Left ventricle myocardium superior (tissue), 1 donor: Measurements from ENCODE around the gene AKR1B15. TPM values are rescaled to one million over a fixed set of nuclear protein-coding genes. Genes with fewer than 3 reads are reported as not detected.

Source experiments
- ATAC-seq: fragments of 200-7000 bp; cut with Tn5 transposase; one replicate; pipeline ENCODE4 v1.9.1; 2020; ENCODE audit warnings: mild to moderate bottlenecking, moderate library complexity
- DNase-seq: peaks from one replicate; pipeline ENCODE4 v3.0.0-alpha.2; 2020
- intact Hi-C: fragments of 100-400 bp; cut with micrococcal nuclease; formaldehyde crosslinking; loops from one replicate; pipeline ENCODE4 v1.11.0; 2022
- total RNA-seq: library from RNA; stranded (reverse); fragmentation: NEBNext Ultra II Directional; extraction: Animal tissue kit (Norgen Biotek cat#: 25700); gene quantifications from one replicate; pipeline ENCODE4 v1.2.1, GENCODE V29; 2021
- donor health status: DM: no; HTN: yes; CAD: no; lungs with severe emphysema.

The AKR1B15 gene
- total RNA-seq, 1 donor from 2014 or later = not detected

- DNase-seq (no peak), ATAC-seq (no peak)
- intact Hi-C loops = no loop called here
These were observed 52.5 kb downstream of the AKR1B15 start for GRCh38 chr7:134601459-134601858.

GRCh38 chr7:134602881-134603451, 54.1 kb downstream of the AKR1B15 start:
- no peak for ATAC-seq

DNA sequence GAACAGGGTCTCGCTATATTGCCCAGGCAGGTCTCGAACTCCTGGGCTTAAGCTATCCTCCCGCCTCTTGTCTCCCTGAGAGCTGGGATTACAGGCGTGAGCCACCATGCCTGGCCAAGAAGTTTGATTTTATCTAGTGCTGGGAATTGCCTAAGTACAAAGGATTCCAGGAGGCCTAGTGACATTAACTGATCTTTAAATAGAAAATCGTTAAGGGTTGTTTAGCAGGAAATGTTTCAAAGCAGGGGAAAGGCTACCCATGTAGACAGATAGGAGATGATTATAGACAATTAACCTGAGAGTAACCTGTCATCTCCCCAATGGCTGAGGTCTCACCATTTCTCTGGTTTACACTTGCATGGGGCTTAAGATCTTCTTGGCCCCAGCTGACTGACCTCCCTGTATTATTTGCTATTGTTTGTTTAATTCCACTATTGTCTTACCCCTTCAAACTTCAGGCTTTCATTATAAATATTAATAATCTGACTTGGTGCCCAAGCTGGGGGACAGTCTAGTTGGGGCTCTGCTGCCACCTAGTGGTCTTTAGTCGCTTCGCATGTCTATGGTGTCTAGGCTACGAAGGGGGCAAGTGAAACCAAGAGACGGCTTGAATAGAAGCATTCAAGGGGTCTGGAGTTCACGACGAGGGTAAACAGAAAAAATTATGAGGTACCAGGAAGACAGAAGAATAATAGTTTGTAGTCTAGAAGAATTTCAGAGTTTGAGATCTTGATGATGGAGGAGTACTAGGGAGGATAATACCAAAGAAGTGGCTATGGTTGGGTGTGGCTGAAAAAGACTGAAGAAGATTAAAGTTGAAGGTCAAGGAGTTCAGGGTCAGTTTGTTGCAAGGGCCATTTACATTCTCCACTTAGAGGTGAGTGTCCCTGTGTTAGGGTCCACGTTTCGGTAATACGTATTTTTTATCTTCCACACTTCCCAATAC, 57.3 kb downstream of the AKR1B15 start:
- DNase-seq = peak; percentile 62
- intact Hi-C loops = loop anchor here (5.0 kb wide), 2 partner anchors 89 to 174 kb away; no protein-coding TSS in a partner anchor

More at GRCh38 chr7:134602881-134603451, 54.1 kb downstream of the AKR1B15 start:
- DNase-seq = no peak
- intact Hi-C loops = no loop called here

GRCh38 chr7:134611611-134612151, 62.8 kb downstream of the AKR1B15 start:
- intact Hi-C loops = no loop called here
- ATAC-seq (no peak), DNase-seq (no peak)

More for the DNA sequence above, 57.3 kb downstream of the AKR1B15 start:
- ATAC-seq = peak; percentile 93

- intact Hi-C loops = no loop called here
- ATAC-seq = no peak
These were observed 63.3 kb downstream of the AKR1B15 start for GRCh38 chr7:134612197-134612596.

DNA sequence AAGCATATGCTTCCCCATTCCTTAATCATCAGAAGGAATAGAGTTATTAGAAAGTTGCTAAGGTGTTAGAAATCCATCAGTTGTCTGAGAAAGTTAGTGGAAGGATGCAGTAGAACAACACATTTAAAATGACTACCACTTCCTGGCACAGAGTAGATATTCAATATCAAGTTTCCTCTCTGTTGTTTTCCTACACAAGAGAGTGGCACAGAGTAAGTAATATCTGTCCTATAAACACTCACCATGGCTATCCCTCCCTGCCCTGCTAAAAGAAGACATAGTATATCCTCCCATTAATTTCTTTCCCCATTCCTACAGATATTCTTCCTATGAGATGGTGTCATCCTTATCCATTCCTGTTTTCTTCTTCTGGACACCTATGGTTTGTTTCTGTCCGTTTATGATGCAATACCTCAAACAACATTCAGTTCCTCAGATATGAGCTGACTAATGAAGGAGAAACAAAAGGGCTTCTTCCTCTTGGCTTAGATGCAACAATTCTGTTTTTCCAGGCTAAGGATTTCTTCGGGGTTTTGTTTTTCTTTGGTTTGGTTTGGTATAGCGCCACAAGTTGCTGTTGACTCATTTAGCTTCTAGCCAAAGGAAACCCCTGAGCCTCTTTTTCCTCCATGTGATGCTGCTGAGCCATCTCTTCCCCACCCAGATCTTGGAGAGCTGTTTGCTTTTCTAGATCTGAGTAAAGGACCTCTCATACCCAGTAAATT, 64.9 kb downstream of the AKR1B15 start:
- peak; percentile 81 for ATAC-seq

More at GRCh38 chr7:134612197-134612596, 63.3 kb downstream of the AKR1B15 start:
- no peak for DNase-seq

DNA sequence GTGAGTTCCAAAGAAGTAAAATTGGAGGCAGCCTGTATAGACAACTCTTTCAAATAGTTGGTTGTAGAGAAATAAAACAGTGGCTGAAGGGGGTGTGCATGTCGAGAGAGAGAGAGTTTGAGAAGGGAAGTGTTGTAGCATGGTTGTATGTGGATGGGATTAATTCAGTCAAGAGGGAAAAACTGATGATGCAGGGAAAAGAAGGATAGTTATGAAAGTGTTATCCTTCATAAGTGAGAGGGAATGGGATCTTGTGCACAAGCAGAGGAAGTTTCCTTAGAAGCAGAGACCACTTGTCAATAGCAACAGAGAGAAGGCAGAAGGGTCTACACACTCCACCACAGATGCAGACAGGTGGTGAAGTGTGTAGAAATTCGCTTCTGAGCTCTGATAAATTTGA, 67.7 kb downstream of the AKR1B15 start:
- DNase-seq (no peak), ATAC-seq (no peak)
- intact Hi-C loops = no loop called here

More for the DNA sequence above, 64.9 kb downstream of the AKR1B15 start:
- no peak for DNase-seq
- intact Hi-C loops = no loop called here

GRCh38 chr7:134618756-134619530, 70.0 kb downstream of the AKR1B15 start:
- no peak for DNase-seq
- intact Hi-C loops = no loop called here
- ATAC-seq = no peak

GRCh38 chr7:134619627-134620331, 70.9 kb downstream of the AKR1B15 start:
- ATAC-seq (no peak), DNase-seq (no peak)
- intact Hi-C loops = no loop called here

DNA sequence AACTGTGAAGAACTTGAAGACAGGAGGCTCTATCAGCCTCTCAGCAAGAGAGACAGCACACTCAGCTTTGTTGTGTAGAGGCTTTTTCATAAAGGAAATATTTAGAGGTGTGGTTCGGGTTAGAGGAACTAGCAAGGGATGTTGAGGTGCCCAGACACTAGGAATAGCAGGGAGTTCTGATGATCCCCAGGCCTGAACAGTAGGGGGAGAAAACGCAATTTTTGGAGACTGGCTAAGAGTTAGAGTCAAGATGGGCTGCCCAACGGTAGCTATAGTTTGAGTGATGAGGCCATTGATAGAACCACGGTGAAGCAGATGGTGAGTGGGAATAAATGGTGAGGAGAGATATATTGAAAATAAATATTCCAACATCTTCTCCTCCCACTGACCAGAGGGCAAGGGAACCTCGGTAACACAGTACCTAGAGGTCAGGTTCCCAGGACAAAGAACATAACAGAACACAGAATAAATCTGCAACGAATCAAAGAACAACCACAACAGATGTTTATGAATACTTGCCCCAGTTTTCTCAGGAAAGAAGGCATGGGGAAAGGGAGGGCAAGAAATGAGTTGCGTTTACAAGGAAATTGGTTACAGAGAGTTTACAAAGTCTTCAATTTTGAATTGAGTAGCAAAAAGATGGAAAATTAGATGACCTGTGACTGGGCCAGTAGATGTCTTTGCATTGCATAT, 73.5 kb downstream of the AKR1B15 start:
- ATAC-seq (no peak), DNase-seq (no peak)
- intact Hi-C loops = no loop called here

DNA sequence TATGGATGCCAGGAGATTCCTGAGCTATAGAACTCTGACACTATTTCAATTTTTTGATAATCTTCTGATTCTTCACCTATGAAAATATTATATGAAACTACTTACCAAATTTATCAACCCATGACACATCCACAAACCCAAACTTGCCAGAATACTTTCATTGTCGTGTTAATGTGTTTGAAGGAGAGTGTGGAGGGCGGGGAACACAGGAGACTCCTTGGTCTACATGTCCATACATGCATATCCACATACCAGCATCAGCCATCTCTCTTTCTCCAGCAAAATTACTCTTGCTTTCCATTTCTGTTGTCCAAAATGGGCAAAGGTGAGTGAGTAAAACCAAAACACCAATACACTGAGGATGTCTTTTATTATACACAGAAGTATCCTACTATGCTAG, 74.3 kb downstream of the AKR1B15 start:
- DNase-seq = no peak
- intact Hi-C loops = no loop called here
- ATAC-seq = no peak

GRCh38 chr7:134625550-134625949, 76.6 kb downstream of the AKR1B15 start:
- ATAC-seq = no peak
- no peak for DNase-seq
- intact Hi-C loops = no loop called here

GRCh38 chr7:134627109-134627774, 78.3 kb downstream of the AKR1B15 start:
- DNase-seq = no peak
- ATAC-seq = no peak
- intact Hi-C loops = no loop called here

GRCh38 chr7:134627775-134628153, 78.9 kb downstream of the AKR1B15 start:
- intact Hi-C loops = no loop called here
- ATAC-seq (no peak), DNase-seq (no peak)

DNA sequence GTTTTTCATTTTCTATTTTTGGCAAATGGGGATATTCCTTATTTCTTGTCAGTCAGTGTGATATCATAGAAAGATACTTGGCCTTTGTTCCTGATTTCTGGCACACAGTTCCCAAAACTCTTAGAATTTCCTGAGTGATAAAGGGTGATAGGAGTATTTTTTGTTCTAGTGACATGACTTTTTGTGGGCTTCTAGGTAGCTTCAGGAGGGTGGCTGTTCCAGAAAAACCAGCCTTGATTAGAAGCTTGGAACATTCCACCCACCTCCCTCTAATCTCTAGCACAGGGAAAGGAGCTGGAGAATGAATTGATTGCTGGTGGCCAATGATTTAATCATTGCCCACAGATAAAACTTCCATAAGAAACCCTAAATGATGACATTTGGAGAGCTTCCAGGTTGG, 80.5 kb downstream of the AKR1B15 start:
- no peak for DNase-seq
- intact Hi-C loops = no loop called here
- ATAC-seq = no peak
